Measurements from ENCODE around the gene SPATA3.

- TF ChIP-seq CTCF (optimal IDR thresholded peaks at IDR 0.05 in 1 of 3, IDR thresholded peaks at IDR 0.05 in 1 of 3, conservative IDR thresholded peaks at IDR 0.05 in 1 of 3; ENCODE audit: extremely low read depth in 1 of 3, insufficient read depth in 2 of 3, low read length in 3 of 3) (no peak), EZH2 (IDR thresholded peaks at IDR 0.05; ENCODE audit: low read length) (no peak)
Observed at GRCh38 chr2:230956827-230957755, 38.8 kb upstream of the SPATA3 start.

All from keratinocyte (primary cell).